Fibroblast of lung (primary cell): ENCODE results near the gene EQTN.

Source experiments
- EZH2 ChIP-seq: IDR thresholded peaks from 2 replicates; pipeline ENCODE4 v1.5.1; 2012; ENCODE audit warnings: low read length, control low read depth, mild to moderate bottlenecking; ENCODE audit errors: missing control alignments
- TF ChIP-seq, protein P1 (sequence below), 2 donors: IDR thresholded peaks in 1 of 2; conservative IDR thresholded peaks in 1 of 2; 1 replicate in 1 of 2; 2 replicates in 1 of 2; pipeline ENCODE4 v1.5.1; 2011 to 2012; ENCODE audit warnings: low read length in 2 of 2, control low read depth in 1 of 2, inconsistent platforms in 1 of 2, low read depth in 1 of 2, mild to moderate bottlenecking in 1 of 2

DNA sequence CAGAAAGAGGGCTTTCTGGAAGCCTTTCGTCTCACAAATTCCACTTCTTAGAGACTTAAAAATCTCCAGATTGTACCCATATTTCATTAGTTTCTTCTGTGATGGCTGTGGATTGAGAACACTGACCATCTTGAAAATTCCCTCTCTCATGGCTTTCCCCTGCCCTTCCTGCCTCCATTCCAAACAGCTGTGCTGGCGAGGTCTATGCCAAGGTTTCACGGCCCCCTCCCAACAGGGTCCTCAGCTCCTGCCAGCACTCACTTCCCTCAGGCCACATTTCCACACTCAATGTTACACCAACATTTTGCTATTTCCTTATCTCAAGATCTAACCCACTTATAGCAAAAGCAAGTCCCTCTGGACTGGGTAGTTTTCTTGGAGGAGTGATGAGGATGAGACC, 40.3 kb upstream of the EQTN start:
- TF ChIP-seq, protein P1, sequence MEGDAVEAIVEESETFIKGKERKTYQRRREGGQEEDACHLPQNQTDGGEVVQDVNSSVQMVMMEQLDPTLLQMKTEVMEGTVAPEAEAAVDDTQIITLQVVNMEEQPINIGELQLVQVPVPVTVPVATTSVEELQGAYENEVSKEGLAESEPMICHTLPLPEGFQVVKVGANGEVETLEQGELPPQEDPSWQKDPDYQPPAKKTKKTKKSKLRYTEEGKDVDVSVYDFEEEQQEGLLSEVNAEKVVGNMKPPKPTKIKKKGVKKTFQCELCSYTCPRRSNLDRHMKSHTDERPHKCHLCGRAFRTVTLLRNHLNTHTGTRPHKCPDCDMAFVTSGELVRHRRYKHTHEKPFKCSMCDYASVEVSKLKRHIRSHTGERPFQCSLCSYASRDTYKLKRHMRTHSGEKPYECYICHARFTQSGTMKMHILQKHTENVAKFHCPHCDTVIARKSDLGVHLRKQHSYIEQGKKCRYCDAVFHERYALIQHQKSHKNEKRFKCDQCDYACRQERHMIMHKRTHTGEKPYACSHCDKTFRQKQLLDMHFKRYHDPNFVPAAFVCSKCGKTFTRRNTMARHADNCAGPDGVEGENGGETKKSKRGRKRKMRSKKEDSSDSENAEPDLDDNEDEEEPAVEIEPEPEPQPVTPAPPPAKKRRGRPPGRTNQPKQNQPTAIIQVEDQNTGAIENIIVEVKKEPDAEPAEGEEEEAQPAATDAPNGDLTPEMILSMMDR (conservative IDR thresholded peaks at IDR 0.05 in 1 of 2, IDR thresholded peaks at IDR 0.05 in 1 of 2; ENCODE audit: low read depth in 1 of 2, low read length in 2 of 2), result no peak
- TF ChIP-seq EZH2, result no peak
